ENCODE measurements around the gene LDLRAD1. TPM values are rescaled to one million over a fixed set of nuclear protein-coding genes. Genes with fewer than 3 reads are reported as not detected.

The LDLRAD1 gene
- total and polyA plus RNA-seq, 2 of the 13 experiments (the other 11 are each of a cell fraction or from before 2014, with no cell fraction given): 2.5 to 14.0 TPM

DNA sequence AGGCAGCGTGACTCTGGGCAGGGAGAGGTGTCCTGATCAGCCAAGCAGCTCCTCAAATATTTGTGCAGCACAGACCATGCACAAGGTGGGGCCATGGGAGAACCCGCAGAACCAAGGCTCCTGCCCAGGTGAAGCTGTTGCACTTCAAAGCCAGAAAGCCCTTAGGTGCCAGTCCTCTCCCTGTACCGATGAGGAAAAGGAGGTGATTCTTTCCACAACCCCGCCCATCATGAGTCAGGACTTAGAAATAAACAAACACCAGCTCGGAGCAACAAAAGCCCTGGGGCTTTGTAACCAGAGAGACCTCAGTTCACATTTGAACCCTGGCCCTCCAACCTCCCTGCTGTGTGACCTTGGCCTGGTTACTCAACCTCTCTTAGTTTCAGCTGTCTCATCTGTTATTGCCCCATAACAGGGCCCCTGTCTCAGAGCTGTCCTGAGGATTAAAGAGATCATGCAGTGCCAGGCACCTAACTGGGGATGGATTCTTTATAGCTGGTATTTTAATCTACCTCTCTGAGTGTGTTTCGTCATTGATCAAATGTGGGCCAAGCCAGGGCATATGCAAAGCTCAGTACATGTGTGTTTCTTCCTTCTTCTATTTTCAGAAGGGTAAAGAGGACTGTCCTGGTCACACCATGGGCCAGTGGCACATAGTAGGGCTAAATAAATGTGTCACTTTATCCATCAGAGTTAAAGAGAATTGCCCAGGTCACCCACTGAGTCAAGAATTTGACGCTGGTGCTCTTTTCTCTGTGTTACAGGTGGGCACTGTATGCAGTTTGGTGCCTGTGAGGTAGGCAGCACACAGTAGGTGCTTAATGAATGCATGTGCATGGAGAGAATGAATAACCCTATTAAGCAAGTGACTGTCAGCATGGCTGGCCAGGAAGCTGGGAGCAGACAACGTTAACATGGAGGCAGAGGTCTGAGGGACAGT, 1.4 kb downstream of the LDLRAD1 start (continued):
- no peak for TF ChIP-seq ZFP36L1 (CRISPR knock-in tag; IDR thresholded peaks at IDR 0.05)
- TF ChIP-seq ZNF235 (CRISPR knock-in tag; IDR thresholded peaks at IDR 0.05; ENCODE audit: borderline replicate concordance): no peak
- TF ChIP-seq RNF2 (conservative IDR thresholded peaks at IDR 0.05; ENCODE audit: low read depth): no peak
- TF ChIP-seq, protein P1, sequence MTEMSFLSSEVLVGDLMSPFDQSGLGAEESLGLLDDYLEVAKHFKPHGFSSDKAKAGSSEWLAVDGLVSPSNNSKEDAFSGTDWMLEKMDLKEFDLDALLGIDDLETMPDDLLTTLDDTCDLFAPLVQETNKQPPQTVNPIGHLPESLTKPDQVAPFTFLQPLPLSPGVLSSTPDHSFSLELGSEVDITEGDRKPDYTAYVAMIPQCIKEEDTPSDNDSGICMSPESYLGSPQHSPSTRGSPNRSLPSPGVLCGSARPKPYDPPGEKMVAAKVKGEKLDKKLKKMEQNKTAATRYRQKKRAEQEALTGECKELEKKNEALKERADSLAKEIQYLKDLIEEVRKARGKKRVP (CRISPR knock-in tag; IDR thresholded peaks at IDR 0.05): 0 out of 4 replicates have a peak, but pooled peaks of 1 of the 2 experiments have one; percentile 33
- TF ChIP-seq, protein P2, sequence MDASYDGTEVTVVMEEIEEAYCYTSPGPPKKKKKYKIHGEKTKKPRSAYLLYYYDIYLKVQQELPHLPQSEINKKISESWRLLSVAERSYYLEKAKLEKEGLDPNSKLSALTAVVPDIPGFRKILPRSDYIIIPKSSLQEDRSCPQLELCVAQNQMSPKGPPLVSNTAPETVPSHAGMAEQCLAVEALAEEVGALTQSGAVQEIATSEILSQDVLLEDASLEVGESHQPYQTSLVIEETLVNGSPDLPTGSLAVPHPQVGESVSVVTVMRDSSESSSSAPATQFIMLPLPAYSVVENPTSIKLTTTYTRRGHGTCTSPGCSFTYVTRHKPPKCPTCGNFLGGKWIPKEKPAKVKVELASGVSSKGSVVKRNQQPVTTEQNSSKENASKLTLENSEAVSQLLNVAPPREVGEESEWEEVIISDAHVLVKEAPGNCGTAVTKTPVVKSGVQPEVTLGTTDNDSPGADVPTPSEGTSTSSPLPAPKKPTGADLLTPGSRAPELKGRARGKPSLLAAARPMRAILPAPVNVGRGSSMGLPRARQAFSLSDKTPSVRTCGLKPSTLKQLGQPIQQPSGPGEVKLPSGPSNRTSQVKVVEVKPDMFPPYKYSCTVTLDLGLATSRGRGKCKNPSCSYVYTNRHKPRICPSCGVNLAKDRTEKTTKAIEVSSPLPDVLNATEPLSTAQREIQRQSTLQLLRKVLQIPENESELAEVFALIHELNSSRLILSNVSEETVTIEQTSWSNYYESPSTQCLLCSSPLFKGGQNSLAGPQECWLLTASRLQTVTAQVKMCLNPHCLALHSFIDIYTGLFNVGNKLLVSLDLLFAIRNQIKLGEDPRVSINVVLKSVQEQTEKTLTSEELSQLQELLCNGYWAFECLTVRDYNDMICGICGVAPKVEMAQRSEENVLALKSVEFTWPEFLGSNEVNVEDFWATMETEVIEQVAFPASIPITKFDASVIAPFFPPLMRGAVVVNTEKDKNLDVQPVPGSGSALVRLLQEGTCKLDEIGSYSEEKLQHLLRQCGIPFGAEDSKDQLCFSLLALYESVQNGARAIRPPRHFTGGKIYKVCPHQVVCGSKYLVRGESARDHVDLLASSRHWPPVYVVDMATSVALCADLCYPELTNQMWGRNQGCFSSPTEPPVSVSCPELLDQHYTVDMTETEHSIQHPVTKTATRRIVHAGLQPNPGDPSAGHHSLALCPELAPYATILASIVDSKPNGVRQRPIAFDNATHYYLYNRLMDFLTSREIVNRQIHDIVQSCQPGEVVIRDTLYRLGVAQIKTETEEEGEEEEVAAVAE (CRISPR knock-in tag; IDR thresholded peaks at IDR 0.05; ENCODE audit: borderline replicate concordance): 0 out of 2 replicates have a peak, but pooled peaks have one; percentile 41
- TF ChIP-seq, protein P3, sequence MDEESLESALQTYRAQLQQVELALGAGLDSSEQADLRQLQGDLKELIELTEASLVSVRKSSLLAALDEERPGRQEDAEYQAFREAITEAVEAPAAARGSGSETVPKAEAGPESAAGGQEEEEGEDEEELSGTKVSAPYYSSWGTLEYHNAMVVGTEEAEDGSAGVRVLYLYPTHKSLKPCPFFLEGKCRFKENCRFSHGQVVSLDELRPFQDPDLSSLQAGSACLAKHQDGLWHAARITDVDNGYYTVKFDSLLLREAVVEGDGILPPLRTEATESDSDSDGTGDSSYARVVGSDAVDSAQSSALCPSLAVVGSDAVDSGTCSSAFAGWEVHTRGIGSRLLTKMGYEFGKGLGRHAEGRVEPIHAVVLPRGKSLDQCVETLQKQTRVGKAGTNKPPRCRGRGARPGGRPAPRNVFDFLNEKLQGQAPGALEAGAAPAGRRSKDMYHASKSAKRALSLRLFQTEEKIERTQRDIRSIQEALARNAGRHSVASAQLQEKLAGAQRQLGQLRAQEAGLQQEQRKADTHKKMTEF (CRISPR knock-in tag; IDR thresholded peaks at IDR 0.05): peak; percentile 84; the same call in 1 of the 2 replicates
- peak; percentile 92 for TF ChIP-seq NR2F6 (IDR thresholded peaks at IDR 0.05)
- peak; percentile 94 for TF ChIP-seq NR2F6 (CRISPR knock-in tag; IDR thresholded peaks at IDR 0.05)
- no peak for TF ChIP-seq ZBTB21 (CRISPR knock-in tag; IDR thresholded peaks at IDR 0.05)
- TF ChIP-seq ARNT2 (CRISPR knock-in tag; IDR thresholded peaks at IDR 0.05; ENCODE audit: low read depth): no peak
- no peak for TF ChIP-seq RBM22 (optimal IDR thresholded peaks at IDR 0.05; ENCODE audit: low read length)
- TF ChIP-seq TGIF2 (CRISPR knock-in tag; IDR thresholded peaks at IDR 0.05): no peak
- TF ChIP-seq NR2F1 (CRISPR knock-in tag; IDR thresholded peaks at IDR 0.05): peak; percentile 49 to 91; a peak in 3 of 4 replicates
- no peak for TF ChIP-seq NPAS2 (CRISPR knock-in tag; IDR thresholded peaks at IDR 0.05; ENCODE audit: borderline replicate concordance)
- no peak for TF ChIP-seq SMARCC2 (IDR thresholded peaks at IDR 0.05)
- no peak for TF ChIP-seq ZNF510 (CRISPR knock-in tag; IDR thresholded peaks at IDR 0.05; ENCODE audit: low read depth)
- TF ChIP-seq TCF7L2 (IDR thresholded peaks at IDR 0.05; ENCODE audit: low read depth, low read length): peak; percentile 64
- TF ChIP-seq, protein P4, sequence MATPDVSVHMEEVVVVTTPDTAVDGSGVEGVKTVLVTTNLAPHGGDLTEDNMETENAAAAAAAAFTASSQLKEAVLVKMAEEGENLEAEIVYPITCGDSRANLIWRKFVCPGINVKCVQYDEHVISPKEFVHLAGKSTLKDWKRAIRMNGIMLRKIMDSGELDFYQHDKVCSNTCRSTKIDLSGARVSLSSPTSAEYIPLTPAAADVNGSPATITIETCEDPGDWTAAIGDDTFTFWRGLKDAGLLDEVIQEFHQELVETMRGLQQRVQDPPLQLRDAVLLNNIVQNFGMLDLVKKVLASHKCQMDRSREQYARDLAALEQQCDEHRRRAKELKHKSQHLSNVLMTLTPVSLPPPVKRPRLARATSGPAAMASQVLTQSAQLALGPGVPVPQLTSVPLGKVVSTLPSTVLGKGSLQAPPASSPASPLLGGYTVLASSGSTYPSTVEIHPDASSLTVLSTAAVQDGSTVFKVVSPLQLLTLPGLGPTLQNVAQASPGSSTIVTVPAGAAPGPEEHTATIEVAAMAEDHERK (CRISPR knock-in tag; IDR thresholded peaks at IDR 0.05; ENCODE audit: low read depth): peak; percentile 25; the same call in 1 of the 2 replicates
- TF ChIP-seq PHF21A (CRISPR knock-in tag; IDR thresholded peaks at IDR 0.05): peak; percentile 74; the same call in 1 of the 2 replicates
- TF ChIP-seq ZSCAN25 (CRISPR knock-in tag; IDR thresholded peaks at IDR 0.05): no peak
- peak; percentile 49; the same call in 1 of the 2 replicates for TF ChIP-seq ZNF772 (CRISPR knock-in tag; IDR thresholded peaks at IDR 0.05)
- TF ChIP-seq SNAPC2 (CRISPR knock-in tag; IDR thresholded peaks at IDR 0.05): no peak

Data from HepG2 (cell line).